Progenitor cell of endocrine pancreas (in vitro differentiated cells): ENCODE data around the gene DPH7. TPM values are rescaled to one million over a fixed set of nuclear protein-coding genes. Genes with fewer than 3 reads are reported as not detected.
A peak's percentile ranks its signal among the peaks of the same experiment; 100 is the strongest.

ENCODE experiments used
- DNase-seq: peaks from one replicate; pipeline ENCODE4 v3.0.0; 2021; ENCODE audit warnings: low spot score; ENCODE audit not compliant: unreplicated experiment
- H3K27ac Mint-ChIP-seq: 2 replicates; pipeline ENCODE4 v1.8.0; 2021; ENCODE audit warnings: mild to moderate bottlenecking, moderate library complexity, mixed read lengths
- H3K27me3 Mint-ChIP-seq: 2 replicates; pipeline ENCODE4 v1.8.0; 2021; ENCODE audit warnings: mixed read lengths
- H3K36me3 Mint-ChIP-seq: 2 replicates; pipeline ENCODE4 v1.8.0; 2022; ENCODE audit warnings: mixed read lengths; ENCODE audit not compliant: insufficient read depth
- H3K4me1 Mint-ChIP-seq: 2 replicates; pipeline ENCODE4 v1.8.0; 2021; ENCODE audit warnings: low read depth, mixed read lengths
- H3K4me3 Mint-ChIP-seq: 2 replicates; pipeline ENCODE4 v1.8.0; 2021; ENCODE audit warnings: low read depth, mild to moderate bottlenecking, moderate library complexity, mixed read lengths
- H3K9me3 Mint-ChIP-seq: 2 replicates; pipeline ENCODE4 v1.8.0; 2021; ENCODE audit warnings: low read depth, mixed read lengths
- CTCF ChIP-seq: fragments of 200-600 bp; sonication (generic); IDR thresholded peaks from one replicate; pipeline ENCODE4 v1.5.0; 2021; ENCODE audit warnings: antibody characterized with exemption, mild to moderate bottlenecking; ENCODE audit not compliant: unreplicated experiment
- total RNA-seq: library from RNA; stranded (reverse); gene quantifications from 2 replicates; pipeline ENCODE4 v1.2.1, GENCODE V29; 2021

The DPH7 gene
- total RNA-seq, 1 donor from 2014 or later, result 58.8 TPM

GRCh38 chr9:137588891-137589290 is 10.2 kb upstream of the DPH7 start:
- no peak for TF ChIP-seq CTCF
- Mint-ChIP-seq H3K27ac (no peak overlapping the region), H3K36me3 (peaks cover 16% of the 10 kb centered on the region), H3K4me1 (peaks cover 4% of the 10 kb centered on the region), H3K27me3 (no peaks in the 10 kb centered on the region), H3K9me3 (no peaks in the 10 kb centered on the region), H3K4me3 (peak overlapping the region; percentile 83)
- DNase-seq, result no peak

GRCh38 chr9:137588311-137588710 is 9.6 kb upstream of the DPH7 start:
- peaks cover 16% of the 10 kb centered on the region for H3K36me3 Mint-ChIP-seq
- no peaks in the 10 kb centered on the region for H3K9me3 Mint-ChIP-seq
- H3K27ac Mint-ChIP-seq, result no peak overlapping the region
- peak overlapping the region; percentile 83 for H3K4me3 Mint-ChIP-seq
- no peaks in the 10 kb centered on the region for H3K27me3 Mint-ChIP-seq
- no peak for TF ChIP-seq CTCF
- peaks cover 4% of the 10 kb centered on the region for H3K4me1 Mint-ChIP-seq
- no peak for DNase-seq

- H3K4me3 Mint-ChIP-seq, result no peak overlapping the region
Observed at GRCh38 chr9:137586854-137587253, 8.1 kb upstream of the DPH7 start.

GRCh38 chr9:137583957-137584356 is 5.2 kb upstream of the DPH7 start:
- H3K36me3 Mint-ChIP-seq, result peaks cover 16% of the 10 kb centered on the region
- no peak for DNase-seq
- H3K27ac Mint-ChIP-seq, result no peak overlapping the region
- H3K27me3 Mint-ChIP-seq, result no peaks in the 10 kb centered on the region
- H3K4me3 Mint-ChIP-seq, result no peak overlapping the region
- no peak for TF ChIP-seq CTCF
- no peaks in the 10 kb centered on the region for H3K9me3 Mint-ChIP-seq
- H3K4me1 Mint-ChIP-seq, result no peaks in the 10 kb centered on the region

More at GRCh38 chr9:137586854-137587253, 8.1 kb upstream of the DPH7 start:
- Mint-ChIP-seq H3K9me3 (no peaks in the 10 kb centered on the region), H3K36me3 (peaks cover 16% of the 10 kb centered on the region), H3K4me1 (peaks cover 4% of the 10 kb centered on the region), H3K27ac (no peak overlapping the region), H3K27me3 (no peaks in the 10 kb centered on the region)
- no peak for TF ChIP-seq CTCF
- no peak for DNase-seq

- TF ChIP-seq CTCF, result no peak
- no peaks in the 10 kb centered on the region for H3K9me3 Mint-ChIP-seq
- peaks cover 16% of the 10 kb centered on the region for H3K36me3 Mint-ChIP-seq
- no peak overlapping the region for H3K4me3 Mint-ChIP-seq
- H3K27me3 Mint-ChIP-seq, result no peaks in the 10 kb centered on the region
- H3K4me1 Mint-ChIP-seq, result no peaks in the 10 kb centered on the region
- DNase-seq, result no peak
- no peak overlapping the region for H3K27ac Mint-ChIP-seq
Observed at GRCh38 chr9:137583347-137583746, 4.6 kb upstream of the DPH7 start.
